ENCODE measurements around the gene RANBP9. TPM values are rescaled to one million over a fixed set of nuclear protein-coding genes. Genes with fewer than 3 reads are reported as not detected.

The RANBP9 gene
- total and polyA plus RNA-seq, 9 of the 15 experiments (the other 6 are each of a cell fraction or from before 2014, with no cell fraction given), result 27.5 to 130 (median 61.5) TPM

DNA sequence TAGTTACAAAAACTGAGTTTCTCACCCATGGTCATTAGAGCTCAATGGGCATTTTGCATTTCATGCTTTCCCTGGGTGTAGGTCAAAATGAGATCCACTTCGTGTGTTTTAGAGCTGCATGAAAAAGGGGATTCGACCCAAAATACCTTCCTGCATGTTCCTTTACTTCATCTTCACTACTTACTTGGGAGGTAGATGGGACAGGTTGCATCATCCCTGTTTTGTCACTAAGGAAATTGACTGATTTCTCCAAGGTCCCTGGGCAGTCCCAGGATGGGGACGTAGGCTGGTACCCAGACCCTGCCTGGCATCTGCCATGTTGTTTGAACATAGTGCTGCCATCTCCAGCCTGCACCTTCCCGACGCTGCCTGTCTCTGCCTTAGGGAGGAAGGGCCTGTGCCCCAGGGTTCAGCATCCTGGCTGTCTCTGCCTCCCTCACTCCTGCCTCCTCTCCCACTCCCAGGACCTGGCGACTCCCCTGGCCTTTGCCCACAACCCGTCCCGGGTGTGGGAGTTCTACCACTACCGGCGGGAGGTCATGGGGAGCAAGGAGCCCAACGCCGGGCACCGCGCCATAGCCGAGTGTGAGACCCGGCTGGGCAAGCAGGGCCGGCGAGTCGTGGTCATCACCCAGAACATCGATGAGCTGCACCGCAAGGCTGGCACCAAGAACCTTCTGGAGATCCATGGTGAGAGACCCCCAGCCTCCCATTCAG lies 120.3 kb downstream of the RANBP9 start (continued):
- TF ChIP-seq, protein P1, sequence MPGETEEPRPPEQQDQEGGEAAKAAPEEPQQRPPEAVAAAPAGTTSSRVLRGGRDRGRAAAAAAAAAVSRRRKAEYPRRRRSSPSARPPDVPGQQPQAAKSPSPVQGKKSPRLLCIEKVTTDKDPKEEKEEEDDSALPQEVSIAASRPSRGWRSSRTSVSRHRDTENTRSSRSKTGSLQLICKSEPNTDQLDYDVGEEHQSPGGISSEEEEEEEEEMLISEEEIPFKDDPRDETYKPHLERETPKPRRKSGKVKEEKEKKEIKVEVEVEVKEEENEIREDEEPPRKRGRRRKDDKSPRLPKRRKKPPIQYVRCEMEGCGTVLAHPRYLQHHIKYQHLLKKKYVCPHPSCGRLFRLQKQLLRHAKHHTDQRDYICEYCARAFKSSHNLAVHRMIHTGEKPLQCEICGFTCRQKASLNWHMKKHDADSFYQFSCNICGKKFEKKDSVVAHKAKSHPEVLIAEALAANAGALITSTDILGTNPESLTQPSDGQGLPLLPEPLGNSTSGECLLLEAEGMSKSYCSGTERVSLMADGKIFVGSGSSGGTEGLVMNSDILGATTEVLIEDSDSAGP (CRISPR knock-in tag; IDR thresholded peaks at IDR 0.05), result 0 out of 2 replicates have a peak, but pooled peaks have one; percentile 8
- no peak for TF ChIP-seq GTF2A2 (tag; IDR thresholded peaks at IDR 0.05)
- no peak for TF ChIP-seq ZNF165 (CRISPR knock-in tag; IDR thresholded peaks at IDR 0.05; ENCODE audit: borderline replicate concordance)
- no peak for TF ChIP-seq ZFP30 (CRISPR knock-in tag; IDR thresholded peaks at IDR 0.05; ENCODE audit: borderline replicate concordance)
- TF ChIP-seq, protein P2, sequence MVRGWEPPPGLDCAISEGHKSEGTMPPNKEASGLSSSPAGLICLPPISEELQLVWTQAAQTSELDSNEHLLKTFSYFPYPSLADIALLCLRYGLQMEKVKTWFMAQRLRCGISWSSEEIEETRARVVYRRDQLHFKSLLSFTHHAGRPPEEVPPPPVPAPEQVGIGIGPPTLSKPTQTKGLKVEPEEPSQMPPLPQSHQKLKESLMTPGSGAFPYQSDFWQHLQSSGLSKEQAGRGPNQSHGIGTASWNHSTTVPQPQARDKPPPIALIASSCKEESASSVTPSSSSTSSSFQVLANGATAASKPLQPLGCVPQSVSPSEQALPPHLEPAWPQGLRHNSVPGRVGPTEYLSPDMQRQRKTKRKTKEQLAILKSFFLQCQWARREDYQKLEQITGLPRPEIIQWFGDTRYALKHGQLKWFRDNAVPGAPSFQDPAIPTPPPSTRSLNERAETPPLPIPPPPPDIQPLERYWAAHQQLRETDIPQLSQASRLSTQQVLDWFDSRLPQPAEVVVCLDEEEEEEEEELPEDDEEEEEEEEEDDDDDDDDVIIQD (CRISPR knock-in tag; IDR thresholded peaks at IDR 0.05), result no peak
- TF ChIP-seq NEUROD1 (IDR thresholded peaks at IDR 0.05; ENCODE audit: borderline replicate concordance, low read depth, low read length, partially characterized antibody), result no peak
- TF ChIP-seq, protein P3, sequence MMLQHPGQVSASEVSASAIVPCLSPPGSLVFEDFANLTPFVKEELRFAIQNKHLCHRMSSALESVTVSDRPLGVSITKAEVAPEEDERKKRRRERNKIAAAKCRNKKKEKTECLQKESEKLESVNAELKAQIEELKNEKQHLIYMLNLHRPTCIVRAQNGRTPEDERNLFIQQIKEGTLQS (IDR thresholded peaks at IDR 0.05), result peak; percentile 67
- TF ChIP-seq, protein P3 (CRISPR knock-in tag; conservative IDR thresholded peaks at IDR 0.05), result no peak
- TF ChIP-seq, protein P4, sequence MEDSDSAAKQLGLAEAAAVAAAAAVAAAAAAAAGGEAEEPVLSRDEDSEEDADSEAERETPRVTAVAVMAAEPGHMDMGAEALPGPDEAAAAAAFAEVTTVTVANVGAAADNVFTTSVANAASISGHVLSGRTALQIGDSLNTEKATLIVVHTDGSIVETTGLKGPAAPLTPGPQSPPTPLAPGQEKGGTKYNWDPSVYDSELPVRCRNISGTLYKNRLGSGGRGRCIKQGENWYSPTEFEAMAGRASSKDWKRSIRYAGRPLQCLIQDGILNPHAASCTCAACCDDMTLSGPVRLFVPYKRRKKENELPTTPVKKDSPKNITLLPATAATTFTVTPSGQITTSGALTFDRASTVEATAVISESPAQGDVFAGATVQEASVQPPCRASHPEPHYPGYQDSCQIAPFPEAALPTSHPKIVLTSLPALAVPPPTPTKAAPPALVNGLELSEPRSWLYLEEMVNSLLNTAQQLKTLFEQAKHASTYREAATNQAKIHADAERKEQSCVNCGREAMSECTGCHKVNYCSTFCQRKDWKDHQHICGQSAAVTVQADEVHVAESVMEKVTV (CRISPR knock-in tag; IDR thresholded peaks at IDR 0.05), result no peak
- no peak for TF ChIP-seq MBD2 (IDR thresholded peaks at IDR 0.05; ENCODE audit: borderline replicate concordance, low read depth)
- no peak for TF ChIP-seq NCOA1 (IDR thresholded peaks at IDR 0.05; ENCODE audit: low read depth)
- TF ChIP-seq CEBPG (CRISPR knock-in tag; IDR thresholded peaks at IDR 0.05), result peak; percentile 75
- TF ChIP-seq CEBPG (tag; conservative IDR thresholded peaks at IDR 0.05 in 1 of 2, IDR thresholded peaks at IDR 0.05 in 1 of 2), result peak; percentile 26 to 40; a peak in 1 of 4 replicates
- TF ChIP-seq ZNF263 (CRISPR knock-in tag; IDR thresholded peaks at IDR 0.05; ENCODE audit: borderline replicate concordance), result no peak
- no peak for TF ChIP-seq HDAC2 (IDR thresholded peaks at IDR 0.05)
- TF ChIP-seq SIRT6 (IDR thresholded peaks at IDR 0.05; ENCODE audit: low read depth, low read length), result no peak
- TF ChIP-seq MAFF (IDR thresholded peaks at IDR 0.05; ENCODE audit: low read length), result no peak

Measured in K562 (cell line).